Measurements from ENCODE around the gene SLC2A4. TPM values are rescaled to one million over a fixed set of nuclear protein-coding genes. Genes with fewer than 3 reads are reported as not detected.

Gene SLC2A4
- total RNA-seq, 1 donor from 2014 or later = under 0.01 TPM

DNA sequence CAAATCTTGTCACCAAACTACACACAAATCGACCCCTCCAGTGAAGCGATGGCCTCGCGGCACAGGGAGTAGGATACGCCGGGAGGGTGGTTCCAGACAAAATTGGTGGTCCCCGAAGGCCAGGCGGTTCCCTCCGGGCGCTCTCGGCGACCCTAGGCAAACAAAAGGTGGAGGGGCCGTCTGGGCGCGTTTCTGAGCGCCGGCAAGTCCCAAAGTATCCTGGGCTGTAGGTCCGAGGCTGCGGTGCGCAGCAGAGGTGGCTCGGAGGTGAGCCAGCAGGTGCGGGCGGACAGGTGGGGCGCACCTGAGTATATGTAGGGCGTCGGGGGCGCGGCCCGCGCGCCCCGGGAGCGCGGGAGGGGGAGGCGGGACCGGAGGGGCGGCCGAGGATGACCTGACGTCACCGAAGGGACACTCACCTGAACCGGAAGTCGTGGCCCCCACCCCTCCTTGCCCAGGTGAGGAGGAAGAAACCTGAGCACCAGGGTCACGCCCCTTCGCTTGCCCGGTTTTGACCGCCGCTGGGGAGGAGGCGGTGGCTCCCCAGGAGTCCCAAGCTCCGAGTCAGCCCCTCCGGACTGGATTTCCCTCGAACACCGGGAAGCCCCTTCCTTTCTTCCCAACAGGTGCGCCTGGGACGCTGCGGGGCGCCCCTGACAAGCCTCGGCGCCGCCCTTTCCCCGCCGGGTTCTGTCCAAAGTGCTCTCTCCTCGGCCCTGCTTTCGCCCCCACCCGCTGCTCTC, 19.2 kb upstream of the SLC2A4 start, which contains the start of gene CLDN7:
CLDN7 (minus strand) TSS at position 287 of the 743 bp plus-strand sequence. CDS start 435 bp downstream, outside the sequence.
- peak within 1 kb of the TSS; percentile 97 for H3K4me3 ChIP-seq (ENCODE audit: low read depth, low read length)
- no peaks in the 10 kb centered on the region for H3K27me3 ChIP-seq (ENCODE audit: control insufficient read depth, insufficient read depth, low read length)
- DNase-seq (ENCODE audit: low read depth) = peak; percentile 27
- no peak for FAIRE-seq
- H3K36me3 ChIP-seq (ENCODE audit: control insufficient read depth, insufficient read depth, low read length) = peaks cover 11% of the 10 kb centered on the region
- TF ChIP-seq, protein P1, sequence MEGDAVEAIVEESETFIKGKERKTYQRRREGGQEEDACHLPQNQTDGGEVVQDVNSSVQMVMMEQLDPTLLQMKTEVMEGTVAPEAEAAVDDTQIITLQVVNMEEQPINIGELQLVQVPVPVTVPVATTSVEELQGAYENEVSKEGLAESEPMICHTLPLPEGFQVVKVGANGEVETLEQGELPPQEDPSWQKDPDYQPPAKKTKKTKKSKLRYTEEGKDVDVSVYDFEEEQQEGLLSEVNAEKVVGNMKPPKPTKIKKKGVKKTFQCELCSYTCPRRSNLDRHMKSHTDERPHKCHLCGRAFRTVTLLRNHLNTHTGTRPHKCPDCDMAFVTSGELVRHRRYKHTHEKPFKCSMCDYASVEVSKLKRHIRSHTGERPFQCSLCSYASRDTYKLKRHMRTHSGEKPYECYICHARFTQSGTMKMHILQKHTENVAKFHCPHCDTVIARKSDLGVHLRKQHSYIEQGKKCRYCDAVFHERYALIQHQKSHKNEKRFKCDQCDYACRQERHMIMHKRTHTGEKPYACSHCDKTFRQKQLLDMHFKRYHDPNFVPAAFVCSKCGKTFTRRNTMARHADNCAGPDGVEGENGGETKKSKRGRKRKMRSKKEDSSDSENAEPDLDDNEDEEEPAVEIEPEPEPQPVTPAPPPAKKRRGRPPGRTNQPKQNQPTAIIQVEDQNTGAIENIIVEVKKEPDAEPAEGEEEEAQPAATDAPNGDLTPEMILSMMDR (IDR thresholded peaks at IDR 0.05; ENCODE audit: insufficient read depth, low read length, severe bottlenecking) = peak; percentile 48

DNA sequence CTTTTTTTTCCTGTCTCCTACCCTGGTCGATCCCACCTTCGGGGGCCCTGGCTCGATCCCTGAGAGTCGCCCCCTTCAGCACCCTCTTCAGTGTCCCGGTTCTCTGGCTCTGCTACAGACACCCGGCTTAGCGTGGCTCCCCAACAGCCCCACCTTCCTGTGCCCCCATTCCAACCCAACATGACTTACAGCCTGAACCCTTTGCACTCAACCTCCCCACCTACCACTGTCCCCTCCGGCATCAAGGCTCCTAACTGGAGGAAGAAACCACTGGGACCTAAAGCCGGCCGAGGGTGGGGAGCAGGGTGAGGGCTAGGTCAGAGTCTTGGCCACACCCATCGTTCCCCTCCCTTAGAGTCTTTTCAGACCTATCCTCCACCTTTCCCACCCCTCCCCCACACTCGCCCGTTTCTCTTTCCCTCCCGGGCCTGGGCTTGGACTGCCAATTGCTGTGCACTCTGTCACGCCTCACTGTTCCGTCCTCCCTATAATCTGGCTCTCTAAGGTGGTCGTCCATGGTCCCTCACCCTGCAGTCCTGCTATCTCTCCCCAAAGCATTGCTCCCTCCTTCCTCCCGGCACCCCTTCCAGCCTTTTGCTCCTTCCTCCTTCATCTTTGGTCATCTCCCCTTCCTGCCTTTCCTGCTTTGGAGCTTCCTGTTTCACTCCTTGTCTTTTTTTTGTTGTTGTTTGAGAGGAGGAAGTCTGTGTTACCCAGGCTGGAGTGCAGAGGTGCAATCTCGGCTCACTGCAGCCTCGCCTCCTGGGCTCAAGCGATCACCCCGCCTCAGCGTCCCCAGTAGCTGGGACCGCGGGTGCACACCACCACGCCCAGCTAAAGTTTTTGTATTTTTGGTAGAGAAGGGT, 18.4 kb upstream of the SLC2A4 start:
- DNase-seq (ENCODE audit: low read depth) (peak; percentile 32), FAIRE-seq (peak; percentile 28)
- H3K4me3 ChIP-seq (ENCODE audit: low read depth, low read length) = peak overlapping the region; percentile 97
- peaks cover 11% of the 10 kb centered on the region for H3K36me3 ChIP-seq (ENCODE audit: control insufficient read depth, insufficient read depth, low read length)
- no peaks in the 10 kb centered on the region for H3K27me3 ChIP-seq (ENCODE audit: control insufficient read depth, insufficient read depth, low read length)
- TF ChIP-seq, protein P1 (IDR thresholded peaks at IDR 0.05; ENCODE audit: insufficient read depth, low read length, severe bottlenecking) = no peak

DNA sequence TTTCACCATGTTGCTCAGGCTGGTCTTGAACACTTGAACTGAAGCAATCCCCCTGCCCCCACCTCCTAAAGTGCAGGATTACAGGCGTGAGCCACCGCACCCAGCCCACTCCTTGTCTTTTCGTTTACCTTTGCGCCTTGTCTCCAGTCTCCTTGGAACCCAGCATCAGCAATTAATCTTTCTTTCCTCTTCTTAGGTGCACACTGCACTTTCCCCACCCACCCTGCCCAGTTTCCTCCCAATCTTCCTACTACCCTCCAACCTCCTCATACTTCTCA, 17.8 kb upstream of the SLC2A4 start:
- TF ChIP-seq, protein P1 (IDR thresholded peaks at IDR 0.05; ENCODE audit: insufficient read depth, low read length, severe bottlenecking) = no peak
- Histone ChIP-seq H3K27me3 (ENCODE audit: control insufficient read depth, insufficient read depth, low read length) (no peaks in the 10 kb centered on the region), H3K36me3 (ENCODE audit: control insufficient read depth, insufficient read depth, low read length) (peaks cover 8% of the 10 kb centered on the region), H3K4me3 (ENCODE audit: low read depth, low read length) (peak overlapping the region; percentile 97)
- no peak for DNase-seq (ENCODE audit: low read depth)
- no peak for FAIRE-seq

DNA sequence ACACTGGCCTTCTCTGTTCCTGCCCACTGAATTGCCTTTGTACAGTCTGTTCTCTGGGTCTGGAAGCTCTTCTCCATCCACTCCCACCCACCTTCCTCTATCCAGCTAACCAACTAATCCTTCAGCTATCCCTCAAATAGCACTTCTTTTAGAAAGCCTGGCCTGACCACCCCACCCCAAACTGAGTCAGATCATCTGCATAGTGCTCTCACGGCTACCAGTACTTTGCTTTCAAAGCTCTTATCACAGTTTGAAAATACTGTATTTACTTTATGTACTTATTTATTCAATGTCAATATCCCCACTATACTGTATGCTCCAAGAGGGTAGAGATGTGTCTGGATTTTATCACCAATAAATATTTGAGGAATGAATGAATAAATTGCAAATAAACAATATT, 14.7 kb upstream of the SLC2A4 start:
- TF ChIP-seq, protein P1 (IDR thresholded peaks at IDR 0.05; ENCODE audit: insufficient read depth, low read length, severe bottlenecking) = no peak
- no peak overlapping the region for H3K4me3 ChIP-seq (ENCODE audit: low read depth, low read length)
- H3K36me3 ChIP-seq (ENCODE audit: control insufficient read depth, insufficient read depth, low read length) = no peaks in the 10 kb centered on the region
- FAIRE-seq (no peak), DNase-seq (ENCODE audit: low read depth) (peak; percentile 23)
- no peaks in the 10 kb centered on the region for H3K27me3 ChIP-seq (ENCODE audit: control insufficient read depth, insufficient read depth, low read length)

DNA sequence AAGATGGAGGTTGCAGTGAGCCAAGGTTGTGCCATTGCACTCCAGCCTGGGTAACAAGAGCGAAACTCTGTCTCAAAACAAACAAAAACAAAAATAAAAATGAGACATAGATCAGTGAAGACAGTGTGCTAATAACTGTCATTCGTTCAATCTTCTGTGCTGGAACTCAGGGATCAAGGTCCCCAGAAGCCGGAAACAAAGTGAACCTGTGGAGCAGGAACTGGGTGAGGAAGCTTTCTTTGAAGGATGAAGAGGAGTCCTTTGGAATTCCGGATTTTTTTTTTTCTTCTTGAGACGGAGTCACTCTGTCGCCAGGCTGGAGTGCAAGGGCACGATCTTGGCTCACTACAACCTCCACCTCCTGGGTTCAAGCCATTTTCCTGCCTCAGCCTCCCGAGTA, 2.1 kb upstream of the SLC2A4 start:
- DNase-seq (ENCODE audit: low read depth) (no peak), FAIRE-seq (no peak)
- TF ChIP-seq, protein P1 (IDR thresholded peaks at IDR 0.05; ENCODE audit: insufficient read depth, low read length, severe bottlenecking) = no peak
- Histone ChIP-seq H3K36me3 (ENCODE audit: control insufficient read depth, insufficient read depth, low read length) (no peaks in the 10 kb centered on the region), H3K27me3 (ENCODE audit: control insufficient read depth, insufficient read depth, low read length) (peaks cover 3% of the 10 kb centered on the region), H3K4me3 (ENCODE audit: low read depth, low read length) (no peak overlapping the region)

All from bronchial epithelial cell (primary cell).